GM18873 (cell line): Measurements from ENCODE around the gene EPSTI1.
"Not testable (repeated sequence)": the region's sequence is repeated elsewhere in the genome, so short reads cannot be mapped to it uniquely, and the experiment has no call there.

ENCODE experiments used
- ATAC-seq: cut with Tn5 transposase; IDR thresholded peaks from one replicate; pipeline ENCODE4 v1.9.1; 2021; ENCODE audit warnings: mild to moderate bottlenecking, moderate library complexity, moderate number of reproducible peaks; ENCODE audit not compliant: unreplicated experiment, low FRiP score

EPSTI1 gene

GRCh38 chr13:42864952-42865767, 126.9 kb downstream of the EPSTI1 start:
- no peak for ATAC-seq

GRCh38 chr13:42862370-42862769, 129.7 kb downstream of the EPSTI1 start:
- not testable (repeated sequence) for ATAC-seq

GRCh38 chr13:42860485-42860884, 131.6 kb downstream of the EPSTI1 start:
- ATAC-seq: no peak

- ATAC-seq: no peak
Measured at GRCh38 chr13:42859760-42860159, 132.3 kb downstream of the EPSTI1 start.

GRCh38 chr13:42855410-42855809, 136.6 kb downstream of the EPSTI1 start:
- ATAC-seq: no peak

GRCh38 chr13:42852136-42852535, 139.9 kb downstream of the EPSTI1 start:
- ATAC-seq: no peak

- no peak for ATAC-seq
Measured at GRCh38 chr13:42849200-42849599, 142.8 kb downstream of the EPSTI1 start.

GRCh38 chr13:42847891-42848663, 144.0 kb downstream of the EPSTI1 start:
- no peak for ATAC-seq

- no peak for ATAC-seq
Measured at GRCh38 chr13:42836930-42837690, 154.9 kb downstream of the EPSTI1 start.
